Measurements from ENCODE around the gene HSD11B1. TPM values are rescaled to one million over a fixed set of nuclear protein-coding genes. Genes with fewer than 3 reads are reported as not detected.

HSD11B1 gene
- total RNA-seq, 4 donors from 2014 or later = 26.2 to 88.5 (median 52.0) TPM

- H3K4me3 ChIP-seq = no peak overlapping the region
- TF ChIP-seq CTCF (IDR thresholded peaks at IDR 0.05) (no peak), EP300 (IDR thresholded peaks at IDR 0.05) (no peak), POLR2A (IDR thresholded peaks at IDR 0.05) (no peak), POLR2AphosphoS5 (IDR thresholded peaks at IDR 0.05) (no peak)
- peaks cover 7% of the 10 kb centered on the region for H3K4me1 ChIP-seq
- H3K27ac ChIP-seq = no peak overlapping the region
- DNase-seq (ENCODE audit: low spot score in 2 of 2) = no peak
- H3K9me3 ChIP-seq = no peaks in the 10 kb centered on the region
- WGBS = 65% methylated on average over 6 of the region's 6 CpGs
- no peaks in the 10 kb centered on the region for H3K27me3 ChIP-seq
- H3K36me3 ChIP-seq = no peaks in the 10 kb centered on the region
These were observed 677 bp upstream of the HSD11B1 start for GRCh38 chr1:209703834-209704504.

GRCh38 chr1:209705033-209705598, 470 bp downstream of the HSD11B1 start:
- no peak for DNase-seq (ENCODE audit: low spot score in 2 of 2)
- no peak for TF ChIP-seq POLR2A (IDR thresholded peaks at IDR 0.05)
- TF ChIP-seq POLR2AphosphoS5 (IDR thresholded peaks at IDR 0.05) = no peak
- TF ChIP-seq EP300 (IDR thresholded peaks at IDR 0.05) = no peak
- TF ChIP-seq CTCF (IDR thresholded peaks at IDR 0.05) = no peak
- peak overlapping the region; percentile 76 for H3K27ac ChIP-seq
- 65% methylated on average over 2 of the region's 2 CpGs for WGBS
- no peaks in the 10 kb centered on the region for H3K27me3 ChIP-seq
- no peaks in the 10 kb centered on the region for H3K36me3 ChIP-seq
- no peaks in the 10 kb centered on the region for H3K9me3 ChIP-seq
- H3K4me3 ChIP-seq = peak overlapping the region; percentile 12
- H3K4me1 ChIP-seq = peaks cover 7% of the 10 kb centered on the region

GRCh38 chr1:209706622-209707021, 2.0 kb downstream of the HSD11B1 start:
- no peaks in the 10 kb centered on the region for H3K36me3 ChIP-seq
- no peak for TF ChIP-seq CTCF (IDR thresholded peaks at IDR 0.05)
- TF ChIP-seq POLR2A (IDR thresholded peaks at IDR 0.05) = no peak
- TF ChIP-seq POLR2AphosphoS5 (IDR thresholded peaks at IDR 0.05) = no peak
- no peak for TF ChIP-seq EP300 (IDR thresholded peaks at IDR 0.05)
- no peak overlapping the region for H3K4me3 ChIP-seq
- 92% methylated on average over 3 of the region's 3 CpGs for WGBS
- H3K4me1 ChIP-seq = peaks cover 7% of the 10 kb centered on the region
- no peaks in the 10 kb centered on the region for H3K9me3 ChIP-seq
- no peak for DNase-seq (ENCODE audit: low spot score in 2 of 2)
- H3K27ac ChIP-seq = no peak overlapping the region
- no peaks in the 10 kb centered on the region for H3K27me3 ChIP-seq

- WGBS = 86% methylated on average over 1 of the region's 1 CpG
- no peak for DNase-seq (ENCODE audit: low spot score in 2 of 2)
- Histone ChIP-seq H3K27me3 (no peaks in the 10 kb centered on the region), H3K27ac (no peak overlapping the region), H3K9me3 (no peaks in the 10 kb centered on the region), H3K4me3 (no peak overlapping the region), H3K36me3 (no peaks in the 10 kb centered on the region), H3K4me1 (peaks cover 7% of the 10 kb centered on the region)
- no peak for TF ChIP-seq POLR2A (IDR thresholded peaks at IDR 0.05)
- no peak for TF ChIP-seq CTCF (IDR thresholded peaks at IDR 0.05)
- TF ChIP-seq POLR2AphosphoS5 (IDR thresholded peaks at IDR 0.05) = no peak
- TF ChIP-seq EP300 (IDR thresholded peaks at IDR 0.05) = no peak
These were observed 2.7 kb downstream of the HSD11B1 start for GRCh38 chr1:209707308-209707707.

DNA sequence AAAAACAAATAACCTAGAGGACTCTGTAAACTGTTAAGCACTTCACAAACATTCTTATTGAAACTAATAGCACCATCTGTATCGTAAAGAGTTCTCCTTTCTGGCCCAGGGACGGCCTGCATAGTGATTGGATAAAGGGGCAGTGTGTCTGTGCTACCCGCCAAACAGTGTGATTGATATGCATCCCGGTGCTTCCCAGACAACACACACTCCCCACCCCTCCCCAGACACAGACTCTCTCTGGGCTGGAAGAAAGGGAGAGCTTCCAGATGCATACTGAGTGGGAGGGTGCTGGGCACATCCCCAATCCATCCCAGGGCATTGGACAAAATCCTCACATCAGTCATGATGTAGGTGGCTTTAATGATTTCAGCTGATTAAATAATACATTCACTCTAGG, 3.7 kb downstream of the HSD11B1 start:
- no peak for DNase-seq (ENCODE audit: low spot score in 2 of 2)
- Histone ChIP-seq H3K27ac (no peak overlapping the region), H3K36me3 (no peaks in the 10 kb centered on the region), H3K4me1 (peaks cover 7% of the 10 kb centered on the region), H3K9me3 (no peaks in the 10 kb centered on the region), H3K4me3 (no peak overlapping the region), H3K27me3 (no peaks in the 10 kb centered on the region)
- TF ChIP-seq EP300 (IDR thresholded peaks at IDR 0.05) (no peak), CTCF (IDR thresholded peaks at IDR 0.05) (no peak), POLR2A (IDR thresholded peaks at IDR 0.05) (no peak), POLR2AphosphoS5 (IDR thresholded peaks at IDR 0.05) (no peak)
- WGBS = 70% methylated on average over 4 of the region's 4 CpGs
